ENCODE results near the gene MAGEB6.
"Not testable (repeated sequence)": the region's sequence is repeated elsewhere in the genome, so short reads cannot be mapped to it uniquely, and the experiment has no call there.

MAGEB6 gene, protein sequence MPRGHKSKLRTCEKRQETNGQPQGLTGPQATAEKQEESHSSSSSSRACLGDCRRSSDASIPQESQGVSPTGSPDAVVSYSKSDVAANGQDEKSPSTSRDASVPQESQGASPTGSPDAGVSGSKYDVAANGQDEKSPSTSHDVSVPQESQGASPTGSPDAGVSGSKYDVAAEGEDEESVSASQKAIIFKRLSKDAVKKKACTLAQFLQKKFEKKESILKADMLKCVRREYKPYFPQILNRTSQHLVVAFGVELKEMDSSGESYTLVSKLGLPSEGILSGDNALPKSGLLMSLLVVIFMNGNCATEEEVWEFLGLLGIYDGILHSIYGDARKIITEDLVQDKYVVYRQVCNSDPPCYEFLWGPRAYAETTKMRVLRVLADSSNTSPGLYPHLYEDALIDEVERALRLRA

DNA sequence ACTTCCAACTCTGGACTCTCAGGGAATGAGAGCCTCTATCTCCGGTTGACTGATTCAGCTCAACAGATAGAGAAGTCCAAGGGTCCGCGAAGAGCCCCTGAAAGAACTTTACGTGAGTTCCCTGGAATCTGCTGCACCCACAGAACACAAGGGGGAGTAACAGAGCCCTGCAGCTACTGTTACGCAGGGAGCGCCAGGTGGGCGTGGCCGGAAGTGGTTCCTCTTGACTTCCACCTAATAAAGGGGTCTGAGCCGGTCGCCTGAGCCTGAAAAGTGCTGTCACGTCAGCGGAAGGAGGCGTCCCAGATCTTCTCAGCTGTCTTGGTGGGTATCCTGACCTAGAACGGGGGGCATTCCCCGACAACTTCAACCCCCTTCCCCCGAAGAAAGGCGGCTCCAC, at the start of gene MAGEB6:
Gene MAGEB6, plus strand, starts transcription at position 237 of the 400 bp plus-strand sequence. CDS start 1,407 bp downstream, outside the sequence.
- no peak for DNase-seq

DNA sequence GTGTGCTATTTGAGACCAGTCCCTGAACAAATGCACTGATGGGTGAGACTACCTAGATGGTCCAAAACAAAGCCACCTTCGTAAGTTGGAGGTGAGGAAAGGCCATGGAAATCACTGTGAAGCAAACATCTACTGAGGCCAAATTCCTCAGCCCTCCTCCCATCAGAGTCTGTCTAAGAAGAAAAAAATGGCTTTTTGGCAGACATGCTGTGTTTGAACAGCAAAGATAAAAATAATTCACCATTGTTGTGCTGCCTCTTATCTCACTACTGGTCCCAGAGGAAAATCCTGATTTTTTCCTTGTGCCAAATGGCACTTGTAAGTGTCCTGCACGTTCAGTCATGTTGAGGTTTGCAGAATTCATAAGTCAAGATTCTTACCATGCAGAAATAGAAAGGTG, 46.2 kb upstream of the MAGEB6 start:
- no peak for DNase-seq

DNA sequence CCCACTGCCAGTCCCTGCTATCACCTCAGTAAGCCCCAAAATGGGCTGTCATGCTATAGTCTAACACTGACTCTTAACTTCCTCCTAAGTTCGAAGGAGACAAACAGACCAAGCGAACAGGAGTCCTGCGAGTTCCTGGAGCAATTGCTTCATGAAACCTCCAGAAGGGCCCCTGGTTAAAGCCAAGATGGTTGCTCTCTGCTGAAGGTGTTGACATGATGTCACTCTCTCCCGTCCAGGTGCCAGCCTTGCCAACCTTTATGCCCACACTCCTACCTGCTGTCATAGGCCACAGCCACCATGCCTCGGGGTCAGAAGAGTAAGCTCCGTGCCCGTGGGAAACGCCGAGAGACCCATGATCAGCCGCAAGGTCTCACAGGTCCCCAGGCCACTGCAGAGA, 31.9 kb upstream of the MAGEB6 start, which contains the start of gene MAGEB6B:
Gene MAGEB6B, plus strand, starts transcription at position 301 of the 400 bp plus-strand sequence. Its CDS starts 0 bp downstream, at position 301.
- no peak for DNase-seq

DNA sequence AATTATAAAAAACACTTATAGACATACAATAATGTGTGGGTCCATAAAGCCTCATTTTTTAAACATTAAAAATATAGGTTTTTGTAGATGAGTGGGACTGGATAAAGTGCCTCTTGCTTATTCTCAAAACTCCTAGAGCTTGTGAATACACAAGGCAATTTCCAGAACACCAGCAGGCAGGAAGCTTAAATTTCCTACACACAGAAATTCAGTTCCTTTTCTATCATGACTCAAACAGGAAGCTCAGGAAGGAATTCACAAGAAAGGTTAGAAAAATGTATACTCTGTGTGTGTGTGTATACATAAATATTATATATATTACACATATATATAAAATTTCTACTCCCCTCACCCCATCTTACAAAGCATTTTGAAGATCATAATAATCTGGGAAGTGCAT, 11.3 kb downstream of the MAGEB6 start:
- no peak for DNase-seq

DNA sequence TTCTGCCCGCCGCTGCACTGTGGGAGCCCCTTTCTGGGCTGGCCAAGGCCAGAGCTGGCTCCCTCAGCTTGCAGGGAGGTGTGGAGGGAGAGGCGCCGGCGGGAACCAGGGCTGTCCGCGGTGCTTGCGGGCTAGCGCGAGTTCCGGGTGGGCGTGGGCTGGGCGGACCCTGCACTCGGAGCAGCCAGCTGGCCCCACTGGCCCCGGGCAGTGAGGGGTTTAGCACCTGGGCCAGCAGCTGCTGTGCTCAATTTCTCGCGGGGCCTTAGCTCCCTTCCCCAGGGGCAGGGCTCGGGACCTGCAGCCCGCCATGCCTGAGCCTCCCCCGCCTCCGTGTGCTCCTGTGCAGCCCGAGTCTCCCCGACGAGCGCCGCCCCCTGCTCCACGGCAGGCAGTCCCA, 12.5 kb downstream of the MAGEB6 start:
- DNase-seq = not testable (repeated sequence)

DNA sequence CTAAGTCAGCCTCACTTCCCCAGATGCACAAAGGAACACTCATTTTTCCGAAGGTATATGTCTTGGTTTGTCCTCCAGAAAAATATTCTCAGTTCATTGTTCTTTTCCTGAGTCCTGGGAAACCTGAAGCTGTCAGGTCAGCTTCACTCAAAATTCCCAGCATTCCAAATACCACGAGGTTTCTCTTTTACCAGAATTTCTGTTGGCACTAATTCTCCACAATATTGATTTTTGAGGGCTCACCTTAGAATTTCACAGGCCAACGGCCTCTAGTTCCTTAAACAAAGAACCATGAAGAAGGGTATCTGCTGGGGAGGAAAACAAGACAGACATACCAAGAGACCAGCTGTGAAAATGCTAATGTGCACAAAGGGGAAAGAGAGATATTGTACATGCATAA, 15.8 kb downstream of the MAGEB6 start:
- no peak for DNase-seq

DNA sequence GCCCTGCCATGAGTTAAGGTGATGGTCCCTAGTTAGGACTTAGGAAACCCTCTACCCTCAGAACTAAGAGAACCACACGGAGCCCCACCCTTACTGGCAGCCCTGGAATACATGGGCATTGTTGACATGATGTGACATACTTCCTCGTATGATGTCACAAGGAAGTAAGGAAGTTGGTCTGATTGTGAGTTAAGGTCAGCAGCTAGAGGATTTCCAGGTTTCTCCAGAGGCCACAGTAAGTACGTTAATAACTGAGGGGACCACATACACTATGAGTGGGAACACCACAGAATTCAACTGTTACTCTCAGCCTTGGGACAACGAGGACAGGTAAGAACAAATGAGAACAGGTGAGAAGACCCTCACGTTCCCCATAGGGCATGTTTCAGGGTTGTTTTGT, 23.6 kb downstream of the MAGEB6 start, which contains the start of gene MAGEB5:
Gene MAGEB5, plus strand, starts transcription at position 301 of the 400 bp plus-strand sequence. CDS start 1,133 bp downstream, outside the sequence.
- DNase-seq = no peak

DNA sequence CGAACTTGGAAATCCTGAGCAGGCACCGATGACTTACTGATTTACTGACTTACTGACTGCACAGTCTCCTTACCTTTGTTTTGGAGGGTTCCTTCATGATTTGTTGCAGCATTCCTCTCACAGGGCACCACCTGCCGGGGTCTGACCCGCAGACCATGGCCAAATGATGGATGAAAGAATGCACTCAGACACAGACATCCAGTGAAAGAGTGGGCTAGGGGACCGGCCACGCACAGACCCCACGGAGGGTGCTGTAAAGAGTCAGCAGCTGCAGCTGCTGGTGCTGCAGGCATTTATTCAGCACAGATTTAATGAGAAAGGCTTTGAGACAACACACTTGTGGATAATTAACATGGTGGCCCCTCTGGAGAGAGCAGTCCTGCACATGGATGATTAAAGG, 27.1 kb downstream of the MAGEB6 start:
- no peak for DNase-seq

DNA sequence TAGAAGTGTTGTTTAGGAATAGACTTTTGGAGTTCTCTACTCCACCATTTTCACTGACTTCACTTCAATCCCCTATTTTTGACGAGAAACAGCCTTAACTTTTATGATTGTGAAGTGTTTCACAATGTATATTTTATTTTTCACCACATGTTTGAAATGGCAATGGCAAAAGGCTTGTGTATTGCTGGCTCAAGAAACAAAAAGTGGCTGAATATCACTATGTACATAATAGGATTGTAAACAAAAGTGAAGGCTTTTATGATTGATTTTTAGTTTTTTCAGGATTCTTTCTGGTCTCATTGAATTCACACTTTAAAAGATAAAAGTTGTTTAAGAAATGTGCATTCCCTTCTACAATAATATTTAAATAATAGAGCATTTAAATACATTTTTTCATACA, 41.9 kb downstream of the MAGEB6 start:
- no peak for DNase-seq
